Astrocyte of the spinal cord (primary cell): Measurements from ENCODE around the gene KCNJ6.

ENCODE experiments used
- DNase-seq: peaks from one replicate; pipeline ENCODE4 v3.0.0; 2011; ENCODE audit warnings: low read depth, low spot score
- H3K4me3 ChIP-seq: 2 replicates; pipeline ENCODE4 v1.5.1; 2011; ENCODE audit warnings: low read depth, mild to moderate bottlenecking, low read length, moderate library complexity
- in situ Hi-C: cut with HindIII; loops from 2 replicates; pipeline ENCODE4 v1.10.0; 2017; ENCODE audit warnings: low sequenced_read_pairs
- TF ChIP-seq, protein P1 (sequence below): IDR thresholded peaks from 2 replicates; pipeline ENCODE4 v1.5.1; 2012; ENCODE audit warnings: low read depth, mild to moderate bottlenecking, low read length, inconsistent platforms

The KCNJ6 gene

DNA sequence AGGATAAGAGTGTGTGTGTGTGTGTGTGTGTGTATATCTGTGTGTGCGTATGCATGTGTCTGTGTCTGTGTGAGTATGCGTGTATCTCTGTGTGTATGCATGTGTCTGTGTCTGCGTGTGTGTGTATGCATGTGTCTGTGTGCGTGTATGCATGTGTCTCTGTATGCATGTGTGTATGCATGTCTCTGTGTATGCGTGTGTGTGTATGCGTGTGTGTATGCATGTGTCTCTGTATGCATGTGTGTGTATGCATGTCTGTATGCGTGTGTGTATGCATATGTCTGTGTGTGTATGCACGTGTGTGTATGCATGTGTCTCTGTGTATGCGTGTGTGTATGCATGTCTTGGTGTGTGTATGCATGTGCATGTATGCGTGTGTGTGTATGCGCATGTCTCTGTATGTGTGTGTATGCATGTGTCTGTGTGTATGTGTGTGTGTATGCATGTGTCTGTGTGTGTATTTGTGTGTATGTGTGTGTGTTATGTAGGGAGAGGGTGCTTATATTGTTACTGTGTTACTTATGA, 301.8 kb downstream of the KCNJ6 start:
- in situ Hi-C loops: no loop called here

DNA sequence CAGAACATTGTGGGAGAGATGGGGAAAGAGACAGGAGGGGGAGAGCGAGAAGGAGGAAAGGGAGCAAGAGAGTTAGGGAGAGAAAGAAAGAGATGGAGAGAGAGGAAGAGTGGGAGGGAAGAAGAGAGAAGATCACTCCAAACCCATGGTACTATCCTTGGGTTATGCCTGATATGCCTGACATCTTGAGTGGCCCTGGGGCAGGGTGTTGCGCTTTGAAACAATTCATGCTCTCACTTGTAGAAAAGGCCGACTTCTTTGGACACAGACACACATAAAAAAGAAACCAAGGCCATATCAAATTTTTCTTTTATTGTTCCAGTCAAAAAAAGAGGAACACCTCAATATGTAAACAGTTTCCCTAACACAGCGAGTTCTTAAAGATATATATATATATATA, 309.2 kb downstream of the KCNJ6 start:
- in situ Hi-C loops: no loop called here
- no peak overlapping the region for H3K4me3 ChIP-seq

More for the DNA sequence above, 301.8 kb downstream of the KCNJ6 start:
- TF ChIP-seq, protein P1, sequence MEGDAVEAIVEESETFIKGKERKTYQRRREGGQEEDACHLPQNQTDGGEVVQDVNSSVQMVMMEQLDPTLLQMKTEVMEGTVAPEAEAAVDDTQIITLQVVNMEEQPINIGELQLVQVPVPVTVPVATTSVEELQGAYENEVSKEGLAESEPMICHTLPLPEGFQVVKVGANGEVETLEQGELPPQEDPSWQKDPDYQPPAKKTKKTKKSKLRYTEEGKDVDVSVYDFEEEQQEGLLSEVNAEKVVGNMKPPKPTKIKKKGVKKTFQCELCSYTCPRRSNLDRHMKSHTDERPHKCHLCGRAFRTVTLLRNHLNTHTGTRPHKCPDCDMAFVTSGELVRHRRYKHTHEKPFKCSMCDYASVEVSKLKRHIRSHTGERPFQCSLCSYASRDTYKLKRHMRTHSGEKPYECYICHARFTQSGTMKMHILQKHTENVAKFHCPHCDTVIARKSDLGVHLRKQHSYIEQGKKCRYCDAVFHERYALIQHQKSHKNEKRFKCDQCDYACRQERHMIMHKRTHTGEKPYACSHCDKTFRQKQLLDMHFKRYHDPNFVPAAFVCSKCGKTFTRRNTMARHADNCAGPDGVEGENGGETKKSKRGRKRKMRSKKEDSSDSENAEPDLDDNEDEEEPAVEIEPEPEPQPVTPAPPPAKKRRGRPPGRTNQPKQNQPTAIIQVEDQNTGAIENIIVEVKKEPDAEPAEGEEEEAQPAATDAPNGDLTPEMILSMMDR: no peak
- DNase-seq: no peak
- H3K4me3 ChIP-seq: no peak overlapping the region

DNA sequence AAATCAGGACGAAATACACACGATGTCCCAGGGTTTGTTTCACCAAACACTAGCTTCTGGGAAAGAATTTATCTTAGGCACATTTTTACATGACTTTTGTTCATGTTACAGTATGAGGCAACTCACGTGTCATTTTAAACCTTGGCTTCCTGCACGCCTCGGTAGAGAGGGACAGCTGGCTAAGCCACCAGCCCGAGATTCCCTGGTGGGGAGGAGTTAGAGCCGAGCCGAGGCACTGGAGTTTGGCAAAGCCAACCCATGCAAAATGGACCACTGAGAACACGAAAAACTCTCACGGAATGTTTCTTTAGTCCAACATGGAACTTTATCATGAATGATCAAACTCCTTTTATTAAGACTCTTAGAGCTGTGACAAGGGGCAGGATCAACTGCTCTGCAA, 309.7 kb downstream of the KCNJ6 start:
- DNase-seq: no peak
- TF ChIP-seq, protein P1: no peak
- in situ Hi-C loops: no loop called here
- H3K4me3 ChIP-seq: no peak overlapping the region

More for the DNA sequence above, 309.2 kb downstream of the KCNJ6 start:
- no peak for DNase-seq
- TF ChIP-seq, protein P1: no peak

DNA sequence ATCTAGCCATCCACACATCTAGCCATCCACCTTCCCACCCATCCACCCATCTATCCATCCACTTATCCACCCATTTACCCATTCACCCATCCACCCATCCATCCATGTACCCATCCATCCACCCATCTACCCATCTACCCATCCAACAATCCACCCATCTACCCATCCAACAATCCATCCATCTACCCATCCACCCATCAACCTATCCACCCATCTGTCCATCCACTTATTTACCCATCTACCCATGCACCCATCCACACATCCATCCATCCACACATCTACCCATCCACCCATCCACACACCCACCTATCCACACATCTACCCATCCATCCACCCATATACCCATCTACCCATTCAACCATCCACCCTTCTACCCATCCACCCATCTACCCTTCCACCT, 311.3 kb downstream of the KCNJ6 start:
- TF ChIP-seq, protein P1: no peak
- in situ Hi-C loops: no loop called here
- DNase-seq: no peak
- H3K4me3 ChIP-seq: no peak overlapping the region

DNA sequence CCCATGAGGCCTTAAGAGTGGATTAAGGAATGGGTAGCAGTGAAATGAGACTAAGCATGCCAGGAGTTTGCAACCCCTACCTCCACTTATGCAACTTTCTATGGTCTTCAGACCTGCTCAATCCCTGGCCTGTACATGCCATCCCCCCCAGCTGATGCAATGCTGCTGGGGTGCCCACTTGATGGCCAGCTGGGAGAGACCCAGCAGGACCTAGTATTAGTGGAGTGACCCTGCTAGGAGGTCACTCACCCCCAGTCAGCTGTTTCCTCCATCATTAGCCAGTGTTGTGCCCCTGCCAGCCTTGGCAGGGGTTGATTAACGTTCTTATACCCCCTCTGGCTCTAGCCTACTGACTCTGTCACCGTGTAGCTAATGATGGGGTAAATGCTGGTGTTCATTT, 313.1 kb downstream of the KCNJ6 start:
- DNase-seq: no peak
- in situ Hi-C loops: no loop called here
- TF ChIP-seq, protein P1: no peak

DNA sequence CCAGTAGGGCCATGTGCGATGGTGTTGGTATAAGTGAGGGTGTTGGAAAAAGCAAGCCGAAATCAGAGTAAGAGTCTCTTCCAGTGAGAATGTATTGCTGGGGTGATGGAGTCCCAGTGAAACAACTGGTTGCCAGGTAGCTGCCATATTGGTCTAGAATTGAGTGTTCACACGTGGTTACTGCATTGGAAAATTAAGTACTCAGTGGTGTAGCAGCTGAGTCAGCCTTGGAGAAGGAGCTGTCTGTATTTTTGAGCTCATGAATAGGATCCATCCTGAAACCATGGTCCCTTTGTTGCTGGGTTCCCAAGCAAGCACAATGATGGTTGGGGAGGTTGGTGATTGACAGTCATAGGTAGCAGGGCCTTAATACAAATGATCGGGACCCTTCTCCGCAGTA, 314.3 kb downstream of the KCNJ6 start:
- in situ Hi-C loops: no loop called here
- DNase-seq: no peak

More for the DNA sequence above, 313.1 kb downstream of the KCNJ6 start:
- no peak overlapping the region for H3K4me3 ChIP-seq

More for the DNA sequence above, 314.3 kb downstream of the KCNJ6 start:
- TF ChIP-seq, protein P1: no peak
- H3K4me3 ChIP-seq: no peak overlapping the region
